Colonic mucosa (tissue), 4 donors: Measurements from ENCODE around the gene GGCT. TPM values are rescaled to one million over a fixed set of nuclear protein-coding genes. Genes with fewer than 3 reads are reported as not detected.
A peak's percentile ranks its signal among the peaks of the same experiment; 100 is the strongest.

ENCODE experiments used
- DNase-seq: peaks from one replicate; pipeline ENCODE4 v3.0.0-alpha.2; 2020
- H3K27ac ChIP-seq: fragments of 200-600 bp; one replicate; pipeline ENCODE4 v1.8.0; 2021
- H3K27me3 ChIP-seq: fragments of 200-600 bp; one replicate; pipeline ENCODE4 v1.8.0; 2021
- H3K36me3 ChIP-seq: fragments of 200-600 bp; one replicate; pipeline ENCODE4 v1.8.0; 2021
- H3K4me1 ChIP-seq: fragments of 200-600 bp; one replicate; pipeline ENCODE4 v1.8.0; 2021; ENCODE audit warnings: mild to moderate bottlenecking
- H3K4me3 ChIP-seq: fragments of 200-600 bp; one replicate; pipeline ENCODE4 v1.8.0; 2021
- H3K9ac ChIP-seq, 2 donors: one replicate each; pipeline ENCODE4 v1.7.0; 2013; ENCODE audit warnings: control low read depth in 2 of 2, low read depth in 2 of 2, low read length in 2 of 2
- H3K9me3 ChIP-seq: fragments of 200-600 bp; one replicate; pipeline ENCODE4 v1.8.0; 2021
- intact Hi-C: fragments of 100-400 bp; cut with DNase I; formaldehyde crosslinking; loops from one replicate; pipeline ENCODE4 v1.14.1; 2022
- total RNA-seq, 2 donors: library from RNA; stranded (reverse); fragmentation: NEBNext Ultra II Directional in 1 of 2; extraction: Animal tissue kit (Norgen Biotek cat#: 25700) in 1 of 2; gene quantifications; one replicate each; pipeline ENCODE4 v1.2.1, GENCODE V29; 2021
- TF ChIP-seq, protein P1 (sequence below): fragments of 200-600 bp; IDR thresholded peaks from one replicate; pipeline ENCODE4 v1.8.0; 2022; ENCODE audit warnings: antibody characterized with exemption, mild to moderate bottlenecking
- donor health status: healthy.
- donor health status: DM: no; HTN: no; CAD: no.
- donor health status: DM: no; HTN: no; CAD: no.

GGCT gene
- total RNA-seq, 2 donors from 2014 or later = 42.5 to 103 TPM

DNA sequence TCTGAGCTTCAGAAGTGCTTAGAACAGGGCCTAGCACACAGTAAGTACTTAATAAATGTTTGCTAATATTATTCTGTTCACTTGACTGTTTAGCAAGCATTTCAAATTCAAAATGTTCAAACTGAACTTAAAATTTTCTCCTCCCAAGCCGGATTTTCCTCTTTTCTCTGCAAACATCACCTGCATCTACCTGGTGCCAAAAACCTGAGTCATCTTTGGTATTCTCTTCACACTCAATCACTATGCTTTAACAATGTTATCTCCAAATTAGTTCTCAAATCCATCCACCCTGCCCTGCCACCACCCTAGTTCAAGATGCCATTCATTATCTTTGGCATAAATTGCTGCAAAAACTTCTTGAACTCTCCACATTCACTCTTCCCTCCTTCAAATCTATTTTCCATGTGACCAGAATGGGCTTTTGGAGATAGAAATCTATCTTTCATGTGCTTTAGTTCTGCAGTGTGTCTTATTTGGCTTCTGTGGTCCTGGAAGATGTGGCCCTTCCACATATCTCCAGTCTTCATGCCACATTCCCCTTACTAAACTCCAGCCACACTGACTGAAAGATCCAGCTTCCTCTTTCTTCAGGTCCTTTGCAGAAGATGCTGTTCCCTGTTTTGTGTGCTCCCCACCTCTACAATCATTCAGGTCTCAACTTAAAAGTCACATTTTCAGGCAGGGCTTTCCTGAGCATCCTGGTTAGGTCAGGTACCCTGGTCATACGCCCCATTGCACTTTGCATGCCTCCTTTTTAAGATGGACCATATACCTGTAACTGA, 2.0 kb downstream of the GGCT start:
- no peak overlapping the region for H3K4me3 ChIP-seq
- TF ChIP-seq, protein P1, sequence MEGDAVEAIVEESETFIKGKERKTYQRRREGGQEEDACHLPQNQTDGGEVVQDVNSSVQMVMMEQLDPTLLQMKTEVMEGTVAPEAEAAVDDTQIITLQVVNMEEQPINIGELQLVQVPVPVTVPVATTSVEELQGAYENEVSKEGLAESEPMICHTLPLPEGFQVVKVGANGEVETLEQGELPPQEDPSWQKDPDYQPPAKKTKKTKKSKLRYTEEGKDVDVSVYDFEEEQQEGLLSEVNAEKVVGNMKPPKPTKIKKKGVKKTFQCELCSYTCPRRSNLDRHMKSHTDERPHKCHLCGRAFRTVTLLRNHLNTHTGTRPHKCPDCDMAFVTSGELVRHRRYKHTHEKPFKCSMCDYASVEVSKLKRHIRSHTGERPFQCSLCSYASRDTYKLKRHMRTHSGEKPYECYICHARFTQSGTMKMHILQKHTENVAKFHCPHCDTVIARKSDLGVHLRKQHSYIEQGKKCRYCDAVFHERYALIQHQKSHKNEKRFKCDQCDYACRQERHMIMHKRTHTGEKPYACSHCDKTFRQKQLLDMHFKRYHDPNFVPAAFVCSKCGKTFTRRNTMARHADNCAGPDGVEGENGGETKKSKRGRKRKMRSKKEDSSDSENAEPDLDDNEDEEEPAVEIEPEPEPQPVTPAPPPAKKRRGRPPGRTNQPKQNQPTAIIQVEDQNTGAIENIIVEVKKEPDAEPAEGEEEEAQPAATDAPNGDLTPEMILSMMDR = no peak
- H3K27ac ChIP-seq = no peak overlapping the region
- intact Hi-C loops = no loop called here
- no peak for DNase-seq
- no peaks in the 10 kb centered on the region for H3K36me3 ChIP-seq
- H3K9me3 ChIP-seq = no peaks in the 10 kb centered on the region
- no peaks in the 10 kb centered on the region for H3K4me1 ChIP-seq
- H3K27me3 ChIP-seq = no peaks in the 10 kb centered on the region
- H3K9ac ChIP-seq = peak overlapping the region in 1 of 2 donors; percentile 40

DNA sequence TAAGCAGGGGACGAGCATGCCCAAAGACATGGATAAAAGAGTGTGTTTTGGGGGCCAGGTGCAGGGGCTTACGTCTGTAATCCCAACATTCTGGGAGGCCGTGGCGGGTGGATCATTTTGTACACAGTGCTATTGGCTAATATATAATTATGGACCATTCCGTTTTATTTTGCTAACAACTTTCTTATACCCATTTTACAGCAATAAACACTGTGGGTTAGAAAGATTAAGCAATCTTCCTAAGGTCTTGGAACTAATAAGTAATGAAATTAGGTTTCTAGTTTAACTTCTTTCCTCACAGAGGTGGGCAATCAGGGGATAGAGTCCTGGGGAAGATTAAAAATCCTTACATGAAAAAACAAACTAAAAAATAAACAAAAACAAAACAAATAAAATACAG, 3.4 kb downstream of the GGCT start:
- H3K27me3 ChIP-seq = no peaks in the 10 kb centered on the region
- intact Hi-C loops = no loop called here
- H3K4me3 ChIP-seq = no peak overlapping the region
- TF ChIP-seq, protein P1 = no peak
- H3K9me3 ChIP-seq = no peaks in the 10 kb centered on the region
- H3K36me3 ChIP-seq = no peaks in the 10 kb centered on the region
- H3K9ac ChIP-seq = no peak overlapping the region
- no peaks in the 10 kb centered on the region for H3K4me1 ChIP-seq
- H3K27ac ChIP-seq = no peak overlapping the region
- no peak for DNase-seq

DNA sequence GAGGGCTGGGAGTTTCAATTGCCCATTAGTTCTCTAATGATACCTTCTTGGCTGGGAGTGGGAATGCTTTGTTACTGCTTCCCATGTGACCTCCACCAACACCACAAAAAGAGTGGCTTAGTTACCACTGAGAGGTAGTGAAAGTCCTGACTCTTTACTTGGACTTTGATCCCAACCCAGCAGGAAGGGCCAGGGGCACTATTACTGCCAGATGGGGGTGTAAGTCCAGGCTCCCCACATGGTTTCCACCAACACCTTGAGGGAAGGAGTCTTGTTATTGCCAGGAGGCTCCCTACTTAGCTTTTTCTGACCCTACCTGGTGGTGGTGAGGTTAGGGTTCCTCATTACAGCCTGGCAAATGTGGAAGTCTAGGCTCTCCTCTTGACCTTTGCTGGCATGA, 11.4 kb downstream of the GGCT start:
- Histone ChIP-seq H3K9ac (no peak overlapping the region), H3K4me1 (no peaks in the 10 kb centered on the region), H3K27ac (no peak overlapping the region), H3K9me3 (no peaks in the 10 kb centered on the region), H3K36me3 (no peaks in the 10 kb centered on the region), H3K4me3 (no peak overlapping the region), H3K27me3 (no peaks in the 10 kb centered on the region)
- no peak for DNase-seq
- TF ChIP-seq, protein P1 = no peak
- intact Hi-C loops = no loop called here

DNA sequence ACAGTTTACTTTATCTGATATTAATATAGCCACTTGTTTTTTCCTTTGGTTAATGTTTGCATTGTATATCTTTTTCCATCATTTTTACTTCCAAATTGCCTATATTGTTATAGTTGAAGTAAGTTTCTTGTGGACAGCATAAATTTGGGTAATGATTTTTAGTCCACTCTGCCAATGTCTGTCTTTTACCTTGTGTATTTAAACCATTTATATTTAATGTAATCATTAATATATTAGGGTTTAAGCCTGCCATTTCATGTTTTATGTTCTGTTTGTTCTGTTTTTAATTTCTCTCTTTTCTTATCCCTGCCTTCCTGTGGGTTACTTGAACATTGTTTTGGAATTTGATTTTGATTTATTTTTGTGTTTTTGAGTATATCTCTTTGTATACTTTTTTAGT, 13.2 kb downstream of the GGCT start:
- Histone ChIP-seq H3K36me3 (no peaks in the 10 kb centered on the region), H3K4me1 (no peaks in the 10 kb centered on the region), H3K27ac (no peak overlapping the region), H3K27me3 (no peaks in the 10 kb centered on the region), H3K9ac (no peak overlapping the region), H3K4me3 (no peak overlapping the region), H3K9me3 (no peaks in the 10 kb centered on the region)
- TF ChIP-seq, protein P1 = no peak
- intact Hi-C loops = no loop called here
- DNase-seq = no peak

DNA sequence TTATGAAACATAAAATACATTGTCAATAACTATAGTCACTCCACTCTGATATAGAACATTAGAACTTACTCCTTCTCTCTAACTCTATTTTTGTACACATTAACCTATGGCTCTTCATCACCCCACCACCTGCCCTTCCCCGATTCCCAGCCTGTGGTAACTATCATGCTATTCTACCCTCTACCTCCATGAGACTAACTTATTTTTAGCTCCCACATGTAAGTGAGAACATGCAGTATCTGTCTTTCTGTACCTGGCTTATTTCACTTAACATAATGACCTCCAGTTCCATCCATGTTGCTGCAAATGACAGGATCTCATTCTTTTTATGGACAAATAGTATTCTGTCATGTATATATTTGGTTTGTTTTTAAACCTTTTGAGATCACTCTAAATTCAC, 17.3 kb downstream of the GGCT start:
- intact Hi-C loops = no loop called here
- H3K36me3 ChIP-seq = no peaks in the 10 kb centered on the region
- no peaks in the 10 kb centered on the region for H3K27me3 ChIP-seq
- no peak overlapping the region for H3K4me3 ChIP-seq
- H3K9me3 ChIP-seq = no peaks in the 10 kb centered on the region
- DNase-seq = no peak
- no peak overlapping the region for H3K9ac ChIP-seq
- H3K4me1 ChIP-seq = no peaks in the 10 kb centered on the region
- TF ChIP-seq, protein P1 = no peak
- no peak overlapping the region for H3K27ac ChIP-seq
